GM23338 (cell line): ENCODE measurements around the gene TRMT6. TPM values are rescaled to one million over a fixed set of nuclear protein-coding genes. Genes with fewer than 3 reads are reported as not detected.

Experiments used
- ATAC-seq: fragments of 200-7000 bp; cut with Tn5 transposase; 3 replicates; pipeline ENCODE4 v1.9.1; 2020
- DNase-seq: peaks from one replicate; pipeline ENCODE4 v3.0.0-alpha.2; 2015; ENCODE audit warnings: low spot score
- H2AFZ ChIP-seq: fragments of 200-600 bp; sonication (generic); 2 replicates; pipeline ENCODE4 v1.8.0; 2016; ENCODE audit warnings: antibody characterized with exemption, mild to moderate bottlenecking, moderate library complexity
- H3F3A ChIP-seq: fragments of 200-600 bp; sonication (generic); replicated peaks from 2 replicates; pipeline ENCODE4 v1.8.0; 2017; ENCODE audit warnings: antibody characterized with exemption, mixed run types, low read depth
- H3K27ac ChIP-seq: fragments of 200-600 bp; sonication (generic); 2 replicates; pipeline ENCODE4 v1.6.1; 2016; ENCODE audit warnings: low read depth
- H3K27me3 ChIP-seq: fragments of 200-600 bp; sonication (generic); 2 replicates; pipeline ENCODE4 v1.8.0; 2016; ENCODE audit warnings: mild to moderate bottlenecking, mixed run types, moderate library complexity; ENCODE audit not compliant: insufficient read depth
- H3K36me3 ChIP-seq: fragments of 200-600 bp; sonication (generic); 2 replicates; pipeline ENCODE4 v1.8.0; 2016; ENCODE audit warnings: mild to moderate bottlenecking; ENCODE audit not compliant: insufficient read depth
- H3K4me1 ChIP-seq: fragments of 200-600 bp; sonication (generic); 2 replicates; pipeline ENCODE4 v1.8.0; 2016; ENCODE audit warnings: mild to moderate bottlenecking, moderate library complexity; ENCODE audit not compliant: insufficient read depth
- H3K4me2 ChIP-seq: fragments of 200-600 bp; sonication (generic); 2 replicates; pipeline ENCODE4 v1.7.1; 2017; ENCODE audit warnings: mixed run types
- H3K4me3 ChIP-seq: fragments of 200-600 bp; sonication (generic); 2 replicates; pipeline ENCODE4 v1.6.1; 2016; ENCODE audit warnings: mixed run types
- H3K79me2 ChIP-seq: fragments of 200-600 bp; sonication (generic); replicated peaks from 2 replicates; pipeline ENCODE4 v1.8.0; 2017; ENCODE audit warnings: mild to moderate bottlenecking; ENCODE audit not compliant: insufficient read depth
- H3K9me2 ChIP-seq: fragments of 200-600 bp; sonication (generic); 2 replicates; pipeline ENCODE4 v1.8.0; 2017; ENCODE audit not compliant: insufficient read depth
- H4K20me1 ChIP-seq: fragments of 200-600 bp; sonication (generic); replicated peaks from 2 replicates; pipeline ENCODE4 v1.8.0; 2017; ENCODE audit warnings: mild to moderate bottlenecking; ENCODE audit not compliant: insufficient read depth
- H3K27ac Mint-ChIP-seq: 2 replicates; pipeline ENCODE4 v1.8.0; 2020; ENCODE audit warnings: inconsistent platforms, mild to moderate bottlenecking, moderate library complexity, mixed read lengths
- H3K27me3 Mint-ChIP-seq: 3 replicates; pipeline ENCODE4 v1.8.0; 2022; ENCODE audit warnings: low read depth, mild to moderate bottlenecking, moderate library complexity, mixed read lengths, inconsistent platforms; ENCODE audit not compliant: insufficient read depth, poor library complexity
- H3K36me3 Mint-ChIP-seq: 3 replicates; pipeline ENCODE4 v1.8.0; 2021; ENCODE audit warnings: low read depth, mild to moderate bottlenecking, inconsistent platforms, moderate library complexity, mixed read lengths
- H3K4me1 Mint-ChIP-seq: 3 replicates; pipeline ENCODE4 v1.8.0; 2020; ENCODE audit warnings: mild to moderate bottlenecking, inconsistent platforms, mixed read lengths
- H3K4me3 Mint-ChIP-seq: 3 replicates; pipeline ENCODE4 v1.8.0; 2021; ENCODE audit warnings: moderate library complexity, mild to moderate bottlenecking, inconsistent platforms, mixed read lengths
- H3K9me3 Mint-ChIP-seq: 3 replicates; pipeline ENCODE4 v1.8.0; 2020; ENCODE audit warnings: moderate library complexity, mild to moderate bottlenecking, inconsistent platforms, mixed read lengths
- EZH2phosphoT487 ChIP-seq: fragments of 200-600 bp; sonication (generic); IDR thresholded peaks from one replicate; pipeline ENCODE4 v1.8.1; 2018; ENCODE audit warnings: antibody characterized with exemption; ENCODE audit not compliant: unreplicated experiment
- JUNB ChIP-seq: IDR thresholded peaks from one replicate; pipeline ENCODE4 v1.6.1; 2016; ENCODE audit warnings: antibody characterized with exemption; ENCODE audit not compliant: unreplicated experiment
- NANOG ChIP-seq: IDR thresholded peaks from 2 replicates; pipeline ENCODE4 v1.6.1; 2016; ENCODE audit warnings: antibody characterized with exemption, borderline replicate concordance
- POLR2AphosphoS5 ChIP-seq: IDR thresholded peaks from 2 replicates; pipeline ENCODE4 v1.6.1; 2016; ENCODE audit warnings: antibody characterized with exemption, low read depth
- REST ChIP-seq: IDR thresholded peaks from one replicate; pipeline ENCODE4 v1.6.1; 2018; ENCODE audit warnings: antibody characterized with exemption; ENCODE audit not compliant: unreplicated experiment
- STAT1 ChIP-seq: IDR thresholded peaks from one replicate; pipeline ENCODE4 v1.6.1; 2016; ENCODE audit warnings: antibody characterized with exemption; ENCODE audit not compliant: unreplicated experiment
- ZNF114 ChIP-seq: fragments of 250-450 bp; sonication (Bioruptor Pico); IDR thresholded peaks from 2 replicates; pipeline ENCODE4 v1.5.0; 2020; ENCODE audit warnings: mild to moderate bottlenecking, moderate library complexity
- ZNF331 ChIP-seq: fragments of 250-450 bp; sonication (Bioruptor Pico); IDR thresholded peaks from 2 replicates; pipeline ENCODE4 v1.5.0; 2020; ENCODE audit warnings: low read depth, mild to moderate bottlenecking, moderate library complexity
- polyA plus RNA-seq: library from polyadenylated mRNA; unstranded; fragments of >200 nt; fragmentation: Nextera tagmentation; extraction: Ambion mirVana; gene quantifications from 2 replicates; pipeline ENCODE4 v1.2.1, GENCODE V29; 2016
- total RNA-seq: library from RNA; depleted of rRNA; stranded (reverse); fragments of >200 nt; shearing (Covaris generic); gene quantifications from 2 replicates; pipeline ENCODE4 v1.2.3, GENCODE V29; 2014
- TF ChIP-seq, protein P1 (sequence below): fragments of 250-450 bp; sonication (Bioruptor Pico); IDR thresholded peaks from 2 replicates; pipeline ENCODE4 v1.5.0; 2020; ENCODE audit warnings: mild to moderate bottlenecking, moderate library complexity
- TF ChIP-seq, protein P2 (sequence below), 2 experiments: fragments of 200-600 bp in 1 of 2; sonication (generic) in 1 of 2; conservative IDR thresholded peaks; 2 replicates each; pipeline versions ENCODE4 v1.5.1 to v1.6.1; 2016 to 2017; ENCODE audit warnings: antibody characterized with exemption in 2 of 2, low read depth in 2 of 2, mild to moderate bottlenecking in 2 of 2, moderate library complexity in 1 of 2
- TF ChIP-seq, protein P3 (sequence below): IDR thresholded peaks from 2 replicates; pipeline ENCODE4 v1.6.1; 2016; ENCODE audit warnings: antibody characterized with exemption

Gene TRMT6
- total and polyA plus RNA-seq, 2 experiments from 2014 or later = 15.5 to 26.3 TPM

DNA sequence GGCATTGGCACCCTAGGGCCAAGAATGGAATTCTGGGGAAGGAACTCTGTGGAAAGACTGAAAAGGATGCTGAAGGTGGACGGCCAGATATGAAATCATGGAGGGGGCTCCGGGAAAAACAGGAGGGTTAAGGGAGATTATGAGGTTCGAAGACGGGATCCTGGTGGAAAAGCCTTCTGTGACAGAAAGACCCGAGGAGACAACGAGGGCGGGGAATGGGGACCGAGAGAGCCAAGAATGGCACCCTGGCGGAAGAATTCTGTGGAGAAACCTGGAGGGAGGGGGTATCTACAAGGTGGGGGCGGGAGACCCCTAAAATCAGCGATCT is 426 bp downstream of the TRMT6 start (continued):
- TF ChIP-seq, protein P1, sequence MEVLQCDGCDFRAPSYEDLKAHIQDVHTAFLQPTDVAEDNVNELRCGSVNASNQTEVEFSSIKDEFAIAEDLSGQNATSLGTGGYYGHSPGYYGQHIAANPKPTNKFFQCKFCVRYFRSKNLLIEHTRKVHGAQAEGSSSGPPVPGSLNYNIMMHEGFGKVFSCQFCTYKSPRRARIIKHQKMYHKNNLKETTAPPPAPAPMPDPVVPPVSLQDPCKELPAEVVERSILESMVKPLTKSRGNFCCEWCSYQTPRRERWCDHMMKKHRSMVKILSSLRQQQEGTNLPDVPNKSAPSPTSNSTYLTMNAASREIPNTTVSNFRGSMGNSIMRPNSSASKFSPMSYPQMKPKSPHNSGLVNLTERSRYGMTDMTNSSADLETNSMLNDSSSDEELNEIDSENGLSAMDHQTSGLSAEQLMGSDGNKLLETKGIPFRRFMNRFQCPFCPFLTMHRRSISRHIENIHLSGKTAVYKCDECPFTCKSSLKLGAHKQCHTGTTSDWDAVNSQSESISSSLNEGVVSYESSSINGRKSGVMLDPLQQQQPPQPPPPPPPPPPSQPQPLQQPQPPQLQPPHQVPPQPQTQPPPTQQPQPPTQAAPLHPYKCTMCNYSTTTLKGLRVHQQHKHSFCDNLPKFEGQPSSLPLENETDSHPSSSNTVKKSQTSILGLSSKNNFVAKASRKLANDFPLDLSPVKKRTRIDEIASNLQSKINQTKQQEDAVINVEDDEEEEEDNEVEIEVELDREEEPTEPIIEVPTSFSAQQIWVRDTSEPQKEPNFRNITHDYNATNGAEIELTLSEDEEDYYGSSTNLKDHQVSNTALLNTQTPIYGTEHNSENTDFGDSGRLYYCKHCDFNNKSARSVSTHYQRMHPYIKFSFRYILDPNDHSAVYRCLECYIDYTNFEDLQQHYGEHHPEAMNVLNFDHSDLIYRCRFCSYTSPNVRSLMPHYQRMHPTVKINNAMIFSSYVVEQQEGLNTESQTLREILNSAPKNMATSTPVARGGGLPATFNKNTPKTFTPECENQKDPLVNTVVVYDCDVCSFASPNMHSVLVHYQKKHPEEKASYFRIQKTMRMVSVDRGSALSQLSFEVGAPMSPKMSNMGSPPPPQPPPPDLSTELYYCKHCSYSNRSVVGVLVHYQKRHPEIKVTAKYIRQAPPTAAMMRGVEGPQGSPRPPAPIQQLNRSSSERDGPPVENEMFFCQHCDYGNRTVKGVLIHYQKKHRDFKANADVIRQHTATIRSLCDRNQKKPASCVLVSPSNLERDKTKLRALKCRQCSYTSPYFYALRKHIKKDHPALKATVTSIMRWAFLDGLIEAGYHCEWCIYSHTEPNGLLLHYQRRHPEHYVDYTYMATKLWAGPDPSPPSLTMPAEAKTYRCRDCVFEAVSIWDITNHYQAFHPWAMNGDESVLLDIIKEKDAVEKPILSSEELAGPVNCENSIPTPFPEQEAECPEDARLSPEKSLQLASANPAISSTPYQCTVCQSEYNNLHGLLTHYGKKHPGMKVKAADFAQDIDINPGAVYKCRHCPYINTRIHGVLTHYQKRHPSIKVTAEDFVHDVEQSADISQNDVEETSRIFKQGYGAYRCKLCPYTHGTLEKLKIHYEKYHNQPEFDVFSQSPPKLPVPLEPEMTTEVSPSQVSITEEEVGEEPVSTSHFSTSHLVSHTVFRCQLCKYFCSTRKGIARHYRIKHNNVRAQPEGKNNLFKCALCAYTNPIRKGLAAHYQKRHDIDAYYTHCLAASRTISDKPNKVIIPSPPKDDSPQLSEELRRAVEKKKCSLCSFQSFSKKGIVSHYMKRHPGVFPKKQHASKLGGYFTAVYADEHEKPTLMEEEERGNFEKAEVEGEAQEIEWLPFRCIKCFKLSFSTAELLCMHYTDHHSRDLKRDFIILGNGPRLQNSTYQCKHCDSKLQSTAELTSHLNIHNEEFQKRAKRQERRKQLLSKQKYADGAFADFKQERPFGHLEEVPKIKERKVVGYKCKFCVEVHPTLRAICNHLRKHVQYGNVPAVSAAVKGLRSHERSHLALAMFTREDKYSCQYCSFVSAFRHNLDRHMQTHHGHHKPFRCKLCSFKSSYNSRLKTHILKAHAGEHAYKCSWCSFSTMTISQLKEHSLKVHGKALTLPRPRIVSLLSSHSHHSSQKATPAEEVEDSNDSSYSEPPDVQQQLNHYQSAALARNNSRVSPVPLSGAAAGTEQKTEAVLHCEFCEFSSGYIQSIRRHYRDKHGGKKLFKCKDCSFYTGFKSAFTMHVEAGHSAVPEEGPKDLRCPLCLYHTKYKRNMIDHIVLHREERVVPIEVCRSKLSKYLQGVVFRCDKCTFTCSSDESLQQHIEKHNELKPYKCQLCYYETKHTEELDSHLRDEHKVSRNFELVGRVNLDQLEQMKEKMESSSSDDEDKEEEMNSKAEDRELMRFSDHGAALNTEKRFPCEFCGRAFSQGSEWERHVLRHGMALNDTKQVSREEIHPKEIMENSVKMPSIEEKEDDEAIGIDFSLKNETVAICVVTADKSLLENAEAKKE = no peak
- TF ChIP-seq STAT1 (no peak), JUNB (no peak), EZH2phosphoT487 (no peak)
- TF ChIP-seq, protein P2, sequence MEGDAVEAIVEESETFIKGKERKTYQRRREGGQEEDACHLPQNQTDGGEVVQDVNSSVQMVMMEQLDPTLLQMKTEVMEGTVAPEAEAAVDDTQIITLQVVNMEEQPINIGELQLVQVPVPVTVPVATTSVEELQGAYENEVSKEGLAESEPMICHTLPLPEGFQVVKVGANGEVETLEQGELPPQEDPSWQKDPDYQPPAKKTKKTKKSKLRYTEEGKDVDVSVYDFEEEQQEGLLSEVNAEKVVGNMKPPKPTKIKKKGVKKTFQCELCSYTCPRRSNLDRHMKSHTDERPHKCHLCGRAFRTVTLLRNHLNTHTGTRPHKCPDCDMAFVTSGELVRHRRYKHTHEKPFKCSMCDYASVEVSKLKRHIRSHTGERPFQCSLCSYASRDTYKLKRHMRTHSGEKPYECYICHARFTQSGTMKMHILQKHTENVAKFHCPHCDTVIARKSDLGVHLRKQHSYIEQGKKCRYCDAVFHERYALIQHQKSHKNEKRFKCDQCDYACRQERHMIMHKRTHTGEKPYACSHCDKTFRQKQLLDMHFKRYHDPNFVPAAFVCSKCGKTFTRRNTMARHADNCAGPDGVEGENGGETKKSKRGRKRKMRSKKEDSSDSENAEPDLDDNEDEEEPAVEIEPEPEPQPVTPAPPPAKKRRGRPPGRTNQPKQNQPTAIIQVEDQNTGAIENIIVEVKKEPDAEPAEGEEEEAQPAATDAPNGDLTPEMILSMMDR (conservative IDR thresholded peaks at IDR 0.05; ENCODE audit: low read depth in 2 of 2) = no peak

GRCh38 chr20:5947276-5947675 is 3.1 kb downstream of the TRMT6 start:
- H3K36me3 Mint-ChIP-seq = peaks cover 50% of the 10 kb centered on the region
- peaks cover 9% of the 10 kb centered on the region for H3K27me3 Mint-ChIP-seq
- Histone ChIP-seq H4K20me1 (peaks cover 15% of the 10 kb centered on the region), H3K4me2 (no peak overlapping the region), H3K4me3 (no peak overlapping the region), H2AFZ (no peak overlapping the region), H3K9me2 (no peaks in the 10 kb centered on the region), H3K4me1 (peaks cover 7% of the 10 kb centered on the region), H3F3A (no peaks in the 10 kb centered on the region), H3K27ac (no peak overlapping the region), H3K36me3 (peaks cover 34% of the 10 kb centered on the region), H3K27me3 (no peaks in the 10 kb centered on the region), H3K79me2 (peaks cover 33% of the 10 kb centered on the region)
- H3K4me3 Mint-ChIP-seq = peak overlapping the region; percentile 15; the same call in 1 of the 3 replicates
- DNase-seq (no peak), ATAC-seq (no peak)
- no peaks in the 10 kb centered on the region; the same call in 2 of the 3 replicates for H3K9me3 Mint-ChIP-seq
- no peak overlapping the region for H3K27ac Mint-ChIP-seq
- peaks cover 6% of the 10 kb centered on the region; the same call in 2 of the 3 replicates for H3K4me1 Mint-ChIP-seq
- no peak for TF ChIP-seq STAT1
- TF ChIP-seq ZNF331 = no peak
- no peak for TF ChIP-seq REST
- no peak for TF ChIP-seq POLR2AphosphoS5
- TF ChIP-seq, protein P3, sequence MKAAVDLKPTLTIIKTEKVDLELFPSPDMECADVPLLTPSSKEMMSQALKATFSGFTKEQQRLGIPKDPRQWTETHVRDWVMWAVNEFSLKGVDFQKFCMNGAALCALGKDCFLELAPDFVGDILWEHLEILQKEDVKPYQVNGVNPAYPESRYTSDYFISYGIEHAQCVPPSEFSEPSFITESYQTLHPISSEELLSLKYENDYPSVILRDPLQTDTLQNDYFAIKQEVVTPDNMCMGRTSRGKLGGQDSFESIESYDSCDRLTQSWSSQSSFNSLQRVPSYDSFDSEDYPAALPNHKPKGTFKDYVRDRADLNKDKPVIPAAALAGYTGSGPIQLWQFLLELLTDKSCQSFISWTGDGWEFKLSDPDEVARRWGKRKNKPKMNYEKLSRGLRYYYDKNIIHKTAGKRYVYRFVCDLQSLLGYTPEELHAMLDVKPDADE = no peak
- no peak for TF ChIP-seq NANOG
- no peak for TF ChIP-seq ZNF114 (CRISPR knock-in tag)
- TF ChIP-seq, protein P2 (conservative IDR thresholded peaks at IDR 0.05; ENCODE audit: low read depth in 2 of 2) = no peak
